Ramos (cell line): ENCODE results near the gene OR1F1.
"Not testable (repeated sequence)": the region's sequence is repeated elsewhere in the genome, so short reads cannot be mapped to it uniquely, and the experiment has no call there.

Source experiments
- in situ Hi-C: fragments of 300-500 bp; cut with MboI; formaldehyde crosslinking; loops from one replicate; pipeline ENCODE4 v1.14.3; 2022; ENCODE audit warnings: low sequenced_read_pairs; ENCODE audit not compliant: unreplicated experiment

OR1F1 gene

GRCh38 chr16:3187798-3188674 is at the start of gene OR1F1:
Gene OR1F1, plus strand, starts transcription at chr16:3188204.
- in situ Hi-C loops: no loop called here

- in situ Hi-C loops: no loop called here
These were observed 49.7 kb upstream of the OR1F1 start for GRCh38 chr16:3138342-3138741.

GRCh38 chr16:3138823-3139426 is 49.1 kb upstream of the OR1F1 start:
- in situ Hi-C loops: no loop called here

- in situ Hi-C loops: not testable (repeated sequence)
These were observed 48.4 kb upstream of the OR1F1 start for GRCh38 chr16:3139561-3139960.

- in situ Hi-C loops: no loop called here
These were observed 47.2 kb upstream of the OR1F1 start for GRCh38 chr16:3140603-3141427.

- in situ Hi-C loops: no loop called here
These were observed 46.2 kb upstream of the OR1F1 start for GRCh38 chr16:3141781-3142311.

- in situ Hi-C loops: no loop called here
These were observed 45.7 kb upstream of the OR1F1 start for GRCh38 chr16:3142327-3142726.

- in situ Hi-C loops: no loop called here
These were observed 45.2 kb upstream of the OR1F1 start for GRCh38 chr16:3142770-3143169.

GRCh38 chr16:3143189-3143588 is 44.8 kb upstream of the OR1F1 start:
- in situ Hi-C loops: no loop called here

GRCh38 chr16:3143598-3144320 is 44.2 kb upstream of the OR1F1 start:
- in situ Hi-C loops: no loop called here

GRCh38 chr16:3144321-3144983 is 43.6 kb upstream of the OR1F1 start:
- in situ Hi-C loops: no loop called here

- in situ Hi-C loops: no loop called here
These were observed 42.9 kb upstream of the OR1F1 start for GRCh38 chr16:3145151-3145550.

- in situ Hi-C loops: no loop called here
These were observed 42.3 kb upstream of the OR1F1 start for GRCh38 chr16:3145660-3146059.

- in situ Hi-C loops: no loop called here
These were observed 40.8 kb upstream of the OR1F1 start for GRCh38 chr16:3147046-3147756.

GRCh38 chr16:3147757-3148104 is 40.3 kb upstream of the OR1F1 start:
- in situ Hi-C loops: no loop called here

GRCh38 chr16:3148256-3149192 is 39.5 kb upstream of the OR1F1 start:
- in situ Hi-C loops: no loop called here

- in situ Hi-C loops: no loop called here
These were observed 38.8 kb upstream of the OR1F1 start for GRCh38 chr16:3149193-3149530.
